Measurements from ENCODE around the gene MMS19.
A peak's percentile ranks its signal among the peaks of the same experiment; 100 is the strongest.
"Not testable (repeated sequence)": the region's sequence is repeated elsewhere in the genome, so short reads cannot be mapped to it uniquely, and the experiment has no call there.

MMS19 gene

GRCh38 chr10:97528876-97529275 lies 30.7 kb upstream of the MMS19 start:
- not testable (repeated sequence) for DNase-seq (ENCODE audit: low spot score)

GRCh38 chr10:97525683-97526110 lies 27.5 kb upstream of the MMS19 start:
- no peak for DNase-seq (ENCODE audit: low spot score)

- no peak for DNase-seq (ENCODE audit: low spot score)
Observed at GRCh38 chr10:97525086-97525485, 26.9 kb upstream of the MMS19 start.

DNA sequence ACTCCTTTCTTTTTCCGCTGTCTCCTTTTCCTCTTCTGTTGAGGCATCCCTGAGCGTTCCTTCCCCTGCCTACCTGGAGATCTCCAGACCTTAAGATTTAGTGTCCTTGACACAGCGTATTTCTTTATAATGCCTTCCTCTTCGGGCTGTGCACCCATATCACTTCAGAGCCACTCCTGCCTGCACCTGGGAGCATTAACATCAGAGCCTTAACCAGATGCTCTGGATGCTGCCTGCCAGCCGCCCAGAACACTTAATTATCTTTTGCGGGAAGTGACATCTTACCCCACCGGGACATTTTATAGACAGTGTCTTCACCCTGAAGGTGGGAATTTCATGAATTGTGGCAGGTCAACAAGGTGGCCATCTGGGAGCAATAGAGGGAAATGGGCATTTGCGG lies 24.7 kb upstream of the MMS19 start:
- no peak for DNase-seq (ENCODE audit: low spot score)

DNA sequence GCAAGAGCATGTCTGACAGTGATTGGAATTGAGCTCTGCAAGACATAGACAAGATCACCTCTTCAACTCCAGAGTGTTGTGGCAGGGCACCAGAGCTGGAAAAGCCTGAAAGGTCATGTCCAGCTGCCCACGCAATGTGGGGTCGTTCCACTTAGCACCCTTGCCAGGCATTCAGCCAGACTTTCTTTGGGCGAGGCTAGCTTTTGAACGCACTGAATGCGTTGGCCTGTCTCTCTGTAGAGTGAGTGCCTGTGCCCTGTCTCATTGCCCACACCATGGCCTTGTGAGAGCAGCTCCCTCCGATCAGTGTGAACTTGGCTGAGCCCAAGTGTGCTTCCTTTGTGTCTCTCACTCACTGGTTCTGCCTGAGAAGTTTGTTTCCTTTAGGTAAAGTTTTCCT lies 23.8 kb upstream of the MMS19 start:
- DNase-seq (ENCODE audit: low spot score), result no peak

- no peak for DNase-seq (ENCODE audit: low spot score)
Observed at GRCh38 chr10:97520978-97521761, 22.9 kb upstream of the MMS19 start.

DNA sequence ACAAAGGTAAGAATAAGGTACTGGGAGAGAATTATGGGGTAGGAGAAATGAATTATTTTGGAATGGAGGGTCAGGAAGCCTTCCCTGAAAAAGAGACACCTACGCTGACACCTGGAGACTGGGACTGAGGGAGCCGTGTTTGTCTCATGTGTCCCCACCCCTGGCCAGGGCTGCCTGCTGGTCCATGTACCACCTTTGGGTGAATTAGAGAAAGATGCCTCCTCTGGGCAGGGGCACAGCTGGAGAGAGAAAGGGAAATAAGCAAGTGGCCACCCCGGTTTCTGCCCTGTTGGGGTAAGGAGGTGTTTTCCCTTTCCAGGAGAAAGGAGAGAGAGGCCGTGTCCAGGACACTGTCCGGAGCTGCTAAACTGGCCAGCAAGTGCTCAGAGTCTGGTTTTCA lies 22.3 kb upstream of the MMS19 start:
- DNase-seq (ENCODE audit: low spot score), result no peak

DNA sequence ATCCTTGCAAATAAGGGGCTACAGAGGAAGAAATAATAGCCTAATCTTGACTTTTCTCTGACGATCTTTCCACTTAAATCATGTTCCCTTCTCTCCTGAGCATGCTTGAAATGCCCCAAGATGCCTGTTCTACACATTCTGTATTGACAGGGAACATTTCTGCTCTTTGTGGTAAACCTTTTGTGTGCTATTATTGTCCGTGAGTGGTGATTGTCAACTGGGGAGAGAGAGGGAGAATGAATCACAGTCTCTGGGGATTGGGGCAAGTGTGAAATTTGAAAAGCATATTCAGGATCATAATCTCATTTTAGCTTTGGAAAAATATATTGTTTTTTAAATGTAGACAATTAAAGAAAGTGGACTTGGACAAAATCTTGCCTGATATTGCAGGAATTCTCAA lies 21.1 kb upstream of the MMS19 start:
- no peak for DNase-seq (ENCODE audit: low spot score)

DNA sequence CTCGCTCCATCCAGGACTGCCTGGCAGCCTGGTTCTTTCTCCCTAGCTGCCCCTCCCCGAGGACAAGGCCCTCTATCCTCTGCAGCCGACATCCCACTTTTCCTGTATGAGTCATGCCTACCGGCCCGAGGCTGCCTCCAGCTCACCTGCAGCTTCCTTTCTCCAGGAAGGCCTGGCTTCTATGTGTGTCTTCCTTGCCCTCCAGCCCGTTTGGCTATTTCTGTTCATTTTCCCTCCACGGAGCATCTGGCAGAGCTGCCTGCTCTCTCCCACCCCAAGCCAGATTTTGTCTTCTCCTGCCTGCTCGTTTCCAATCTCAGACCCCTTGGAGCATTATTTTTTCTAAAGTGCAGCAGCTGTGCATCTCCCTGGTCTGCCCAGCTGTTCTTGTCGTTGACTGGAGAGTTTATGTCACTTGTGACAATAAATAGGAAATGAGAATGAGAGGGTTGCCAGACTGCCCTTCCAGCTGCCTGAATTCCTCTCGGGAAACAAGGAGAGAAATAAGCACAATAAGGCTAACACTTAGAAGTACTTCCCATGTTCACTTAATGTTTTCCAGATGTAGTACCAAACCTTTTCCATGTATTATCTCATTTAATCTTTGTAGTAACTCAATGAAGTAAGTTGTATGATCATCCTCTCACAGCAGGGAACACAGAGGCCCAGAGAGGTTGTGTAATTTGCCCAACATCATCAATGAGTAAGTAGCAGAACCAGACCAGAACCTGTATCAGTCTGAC lies 20.2 kb upstream of the MMS19 start:
- no peak for DNase-seq (ENCODE audit: low spot score)

- DNase-seq (ENCODE audit: low spot score), result no peak
Observed at GRCh38 chr10:97517778-97518300, 19.6 kb upstream of the MMS19 start.

DNA sequence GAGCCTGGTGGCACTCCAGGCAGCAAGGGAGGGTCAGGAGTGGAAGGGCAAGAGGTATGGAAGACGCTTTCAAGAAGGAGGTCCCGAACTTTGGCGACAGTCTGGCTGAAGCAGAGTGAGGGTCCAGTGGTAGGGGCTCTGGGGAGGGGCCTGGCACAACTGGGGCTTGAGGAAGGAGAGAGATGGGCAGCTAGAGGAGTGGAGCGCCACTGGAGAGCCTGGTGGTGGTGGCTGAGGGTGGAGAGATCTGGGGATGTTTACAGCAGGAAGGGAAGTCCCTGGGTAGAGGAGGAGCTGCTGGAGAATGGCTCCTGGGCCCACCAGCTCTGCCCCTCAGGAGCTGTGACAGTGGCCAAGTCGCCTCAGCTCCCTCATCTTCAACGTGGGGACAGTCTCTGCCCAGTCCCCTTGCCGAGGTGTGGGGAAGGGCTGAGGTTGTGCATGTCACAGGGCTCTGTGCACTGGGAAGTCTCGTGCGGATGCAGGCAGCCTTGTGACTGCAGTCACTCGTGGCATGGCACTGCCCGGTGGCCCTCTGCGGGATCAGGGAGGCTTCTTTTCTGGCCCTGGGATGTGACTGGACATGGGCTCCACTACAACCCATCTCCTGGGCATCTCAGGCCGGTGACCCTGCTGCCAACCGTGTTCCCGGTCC lies 19.0 kb upstream of the MMS19 start:
- DNase-seq (ENCODE audit: low spot score), result no peak

GRCh38 chr10:97515271-97515978 lies 17.2 kb upstream of the MMS19 start:
- no peak for DNase-seq (ENCODE audit: low spot score)

- no peak for DNase-seq (ENCODE audit: low spot score)
Observed at GRCh38 chr10:97514344-97514743, 16.1 kb upstream of the MMS19 start.

- DNase-seq (ENCODE audit: low spot score), result no peak
Observed at GRCh38 chr10:97512993-97513392, 14.8 kb upstream of the MMS19 start.

GRCh38 chr10:97511711-97512440 lies 13.7 kb upstream of the MMS19 start:
- DNase-seq (ENCODE audit: low spot score), result no peak

- no peak for DNase-seq (ENCODE audit: low spot score)
Observed at GRCh38 chr10:97510686-97511085, 12.5 kb upstream of the MMS19 start.

DNA sequence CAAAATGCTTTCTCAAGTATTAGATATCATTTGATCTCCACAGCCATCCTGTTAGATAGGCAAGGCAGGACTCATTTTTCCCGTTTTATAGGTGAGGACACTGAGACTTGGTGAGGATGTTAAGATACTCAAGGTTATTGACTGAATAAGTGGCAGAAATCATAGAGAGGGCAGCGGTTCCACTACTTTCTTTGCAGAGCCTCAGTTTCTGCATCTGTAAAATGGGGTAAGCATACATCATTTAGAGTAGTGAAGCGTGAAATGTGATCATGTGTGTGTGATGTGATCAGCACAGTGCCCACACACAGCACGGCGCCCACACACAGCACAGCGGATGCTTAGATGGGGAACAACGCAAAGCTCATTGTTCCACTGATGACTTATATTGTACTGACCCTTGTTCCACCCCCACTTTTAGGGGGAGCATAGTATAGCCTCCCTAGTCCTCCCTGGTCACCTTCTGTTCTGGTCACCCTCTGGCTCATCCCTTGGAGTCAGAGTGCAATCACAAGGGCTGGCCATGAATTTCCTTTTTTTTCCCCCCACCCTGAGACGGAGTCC lies 11.0 kb upstream of the MMS19 start:
- DNase-seq (ENCODE audit: low spot score), result no peak

GRCh38 chr10:97508342-97508741 lies 10.1 kb upstream of the MMS19 start:
- DNase-seq (ENCODE audit: low spot score), result peak; percentile 52

GRCh38 chr10:97506199-97506991 lies 8.2 kb upstream of the MMS19 start:
- DNase-seq (ENCODE audit: low spot score), result no peak

DNA sequence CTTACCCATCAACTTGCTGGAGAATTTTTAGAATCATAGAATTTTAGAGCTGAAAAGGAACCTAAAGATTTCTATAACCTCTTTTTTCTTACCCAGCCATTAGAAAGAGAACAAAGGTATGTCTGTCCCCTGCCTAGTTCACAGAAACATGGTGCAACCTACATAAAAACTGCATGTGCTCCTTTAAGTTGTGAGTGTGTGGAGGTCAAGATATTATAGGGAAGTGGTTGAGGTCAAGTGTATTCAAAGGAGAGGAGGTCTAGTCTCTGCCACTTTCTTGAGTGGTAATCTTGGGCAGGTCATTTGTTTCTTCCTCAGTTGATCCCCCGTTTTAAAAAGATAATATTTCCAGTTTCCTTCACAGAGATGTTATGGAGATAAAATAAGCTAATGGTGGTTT lies 6.9 kb upstream of the MMS19 start:
- DNase-seq (ENCODE audit: low spot score), result no peak

Measured in putamen (tissue), 1 donor.